OCI-LY3 (cell line): Measurements from ENCODE around the gene SRP68.

Source experiments
- H2AFZ ChIP-seq: fragments of 200-600, 300-600 bp; shearing (Covaris generic); 2 replicates; pipeline ENCODE4 v1.6.0; 2014; ENCODE audit warnings: antibody characterized with exemption, low read depth, low read length
- H3K27ac ChIP-seq: fragments of 200-600, 300-600 bp; sonication (generic); 2 replicates; pipeline ENCODE4 v1.5.1; 2014; ENCODE audit warnings: mild to moderate bottlenecking, low read length, moderate library complexity, mixed read lengths
- H3K27me3 ChIP-seq: fragments of 200-600, 300-600 bp; sonication (generic); 2 replicates; pipeline ENCODE4 v1.6.1; 2014; ENCODE audit warnings: low read depth, low read length, mixed read lengths
- H3K36me3 ChIP-seq: fragments of 200-600, 300-600 bp; sonication (generic); replicated peaks from 2 replicates; pipeline ENCODE3; 2014; ENCODE audit warnings: low read depth, low read length, mixed read lengths
- H3K4me1 ChIP-seq: fragments of 300-600, 200-600 bp; sonication (generic); 2 replicates; pipeline ENCODE4 v1.6.1; 2014; ENCODE audit warnings: low read length, mixed read lengths
- H3K4me2 ChIP-seq: fragments of 200-600, 300-600 bp; sonication (generic); 2 replicates; pipeline ENCODE4 v1.6.1; 2014; ENCODE audit warnings: low read length, mixed read lengths
- H3K4me3 ChIP-seq: fragments of 300-600, 200-600 bp; sonication (generic); 2 replicates; pipeline ENCODE4 v1.5.1; 2014; ENCODE audit warnings: antibody characterized with exemption, mild to moderate bottlenecking, low read length, moderate library complexity
- H3K79me2 ChIP-seq: fragments of 300-600, 200-600 bp; shearing (Covaris generic); 2 replicates; pipeline ENCODE4 v1.6.1; 2014; ENCODE audit warnings: mild to moderate bottlenecking, low read length, mixed read lengths
- H3K9ac ChIP-seq: fragments of 300-600, 200-600 bp; shearing (Covaris generic); 2 replicates; pipeline ENCODE4 v1.6.0; 2014; ENCODE audit warnings: mild to moderate bottlenecking, low read length, moderate library complexity
- H3K9me3 ChIP-seq: fragments of 200-600, 300-600 bp; shearing (Covaris generic); 2 replicates; pipeline ENCODE4 v1.6.1; 2014; ENCODE audit warnings: low read length, mixed read lengths; ENCODE audit not compliant: insufficient read depth
- H4K20me1 ChIP-seq: fragments of 200-600, 300-600 bp; sonication (generic); 2 replicates; pipeline ENCODE4 v1.6.1; 2016; ENCODE audit warnings: low read length, mixed read lengths; ENCODE audit not compliant: insufficient read depth
- CTCF ChIP-seq: fragments of 200-600, 300-600 bp; sonication (generic); IDR thresholded peaks from 2 replicates; pipeline ENCODE4 v1.5.1; 2014; ENCODE audit warnings: antibody characterized with exemption, low read length, low read depth
- EZH2phosphoT487 ChIP-seq: fragments of 200-600 bp; shearing (Covaris generic); IDR thresholded peaks from 2 replicates; pipeline ENCODE4 v1.6.1; 2018; ENCODE audit warnings: antibody characterized with exemption, mixed run types, low read depth

SRP68 gene

GRCh38 chr17:76097716-76098295 lies 25.5 kb upstream of the SRP68 start:
- peaks cover 35% of the 10 kb centered on the region for H3K36me3 ChIP-seq
- H3K4me2 ChIP-seq: no peak overlapping the region
- H3K4me3 ChIP-seq: no peak overlapping the region
- no peaks in the 10 kb centered on the region for H3K9me3 ChIP-seq
- H3K27ac ChIP-seq: no peak overlapping the region
- H3K27me3 ChIP-seq: no peaks in the 10 kb centered on the region
- H3K79me2 ChIP-seq: peaks cover 3% of the 10 kb centered on the region
- H2AFZ ChIP-seq: no peak overlapping the region
- peaks cover 3% of the 10 kb centered on the region for H3K4me1 ChIP-seq
- TF ChIP-seq EZH2phosphoT487 (no peak), CTCF (no peak)
- H4K20me1 ChIP-seq: no peaks in the 10 kb centered on the region
- no peak overlapping the region for H3K9ac ChIP-seq

- Histone ChIP-seq H3K36me3 (peaks cover 32% of the 10 kb centered on the region), H3K79me2 (no peaks in the 10 kb centered on the region), H3K9ac (no peak overlapping the region), H4K20me1 (no peaks in the 10 kb centered on the region), H3K4me2 (no peak overlapping the region), H3K9me3 (no peaks in the 10 kb centered on the region), H3K27me3 (no peaks in the 10 kb centered on the region), H3K4me1 (no peaks in the 10 kb centered on the region), H3K27ac (no peak overlapping the region), H2AFZ (no peak overlapping the region), H3K4me3 (no peak overlapping the region)
- TF ChIP-seq CTCF (no peak), EZH2phosphoT487 (no peak)
Observed at GRCh38 chr17:76095943-76096342, 23.6 kb upstream of the SRP68 start.

GRCh38 chr17:76094046-76094445 lies 21.7 kb upstream of the SRP68 start:
- H3K4me2 ChIP-seq: no peak overlapping the region
- H3K9me3 ChIP-seq: no peaks in the 10 kb centered on the region
- no peak overlapping the region for H3K4me3 ChIP-seq
- no peaks in the 10 kb centered on the region for H3K27me3 ChIP-seq
- no peak overlapping the region for H2AFZ ChIP-seq
- TF ChIP-seq CTCF: no peak
- no peak for TF ChIP-seq EZH2phosphoT487
- no peaks in the 10 kb centered on the region for H3K79me2 ChIP-seq
- no peak overlapping the region for H3K9ac ChIP-seq
- no peaks in the 10 kb centered on the region for H3K4me1 ChIP-seq
- H3K27ac ChIP-seq: no peak overlapping the region
- H4K20me1 ChIP-seq: no peaks in the 10 kb centered on the region
- peaks cover 30% of the 10 kb centered on the region for H3K36me3 ChIP-seq

GRCh38 chr17:76092526-76093413 lies 20.5 kb upstream of the SRP68 start:
- no peak for TF ChIP-seq EZH2phosphoT487
- Histone ChIP-seq H3K4me3 (no peak overlapping the region), H2AFZ (no peak overlapping the region), H3K9ac (no peak overlapping the region), H3K27me3 (no peaks in the 10 kb centered on the region), H3K4me1 (no peaks in the 10 kb centered on the region), H3K36me3 (peaks cover 29% of the 10 kb centered on the region), H3K27ac (no peak overlapping the region), H3K79me2 (no peaks in the 10 kb centered on the region), H3K4me2 (no peak overlapping the region), H4K20me1 (no peaks in the 10 kb centered on the region), H3K9me3 (no peaks in the 10 kb centered on the region)
